TTC549 (cell line): ENCODE results near the gene OGA.
"Not testable (repeated sequence)": the region's sequence is repeated elsewhere in the genome, so short reads cannot be mapped to it uniquely, and the experiment has no call there.

Source experiments
- FAIRE-seq: peaks from 2 replicates; lab custom pipeline; 2012; peaks lifted over from hg19 to GRCh38; lab: Jason Lieb, UNC

OGA gene

GRCh38 chr10:101797403-101798059 is 20.7 kb downstream of the OGA start:
- no peak for FAIRE-seq

GRCh38 chr10:101793526-101793925 is 24.7 kb downstream of the OGA start:
- FAIRE-seq: no peak

GRCh38 chr10:101789686-101790085 is 28.6 kb downstream of the OGA start:
- FAIRE-seq: no peak

- not testable (repeated sequence) for FAIRE-seq
These were observed 29.0 kb downstream of the OGA start for GRCh38 chr10:101789231-101789630.

- FAIRE-seq: no peak
These were observed 32.4 kb downstream of the OGA start for GRCh38 chr10:101785801-101786200.

GRCh38 chr10:101784558-101784957 is 33.7 kb downstream of the OGA start:
- no peak for FAIRE-seq

GRCh38 chr10:101783736-101784118 is 34.5 kb downstream of the OGA start:
- no peak for FAIRE-seq

- no peak for FAIRE-seq
These were observed 35.2 kb downstream of the OGA start, which contains the start of gene NPM3 for GRCh38 chr10:101782811-101783735. Gene NPM3 (minus strand): TSS chr10:101783446. CDS start chr10:101783390, 56 bp downstream.

GRCh38 chr10:101781984-101782810 is 36.0 kb downstream of the OGA start:
- no peak for FAIRE-seq

- no peak for FAIRE-seq
These were observed 36.6 kb downstream of the OGA start for GRCh38 chr10:101781655-101781983.

- FAIRE-seq: no peak
These were observed 37.2 kb downstream of the OGA start for GRCh38 chr10:101780818-101781654.

- FAIRE-seq: no peak
These were observed 37.9 kb downstream of the OGA start for GRCh38 chr10:101780187-101780817.

GRCh38 chr10:101779544-101780186 is 38.6 kb downstream of the OGA start:
- no peak for FAIRE-seq

GRCh38 chr10:101778781-101779543 is 39.3 kb downstream of the OGA start:
- FAIRE-seq: no peak

GRCh38 chr10:101778151-101778780 is 40.0 kb downstream of the OGA start:
- FAIRE-seq: no peak

- no peak for FAIRE-seq
These were observed 40.6 kb downstream of the OGA start for GRCh38 chr10:101777619-101778145.

- no peak for FAIRE-seq
These were observed 42.0 kb downstream of the OGA start for GRCh38 chr10:101776161-101776817.

- no peak for FAIRE-seq
These were observed 42.7 kb downstream of the OGA start, which contains the start of gene FGF8 for GRCh38 chr10:101775273-101776160. Gene FGF8 (minus strand): TSS chr10:101776114. CDS start chr10:101775900, 214 bp downstream.
